Non-pigmented ciliary epithelial cell (primary cell): Measurements from ENCODE around the gene SECISBP2L.
A peak's percentile ranks its signal among the peaks of the same experiment; 100 is the strongest.
"Not testable (repeated sequence)": the region's sequence is repeated elsewhere in the genome, so short reads cannot be mapped to it uniquely, and the experiment has no call there.

ENCODE experiments used
- DNase-seq: peaks from one replicate; pipeline ENCODE4 v3.0.0-alpha.2; 2010; ENCODE audit warnings: low read depth

SECISBP2L gene

GRCh38 chr15:48992545-48992944 is 53.7 kb downstream of the SECISBP2L start:
- no peak for DNase-seq

- DNase-seq: no peak
These were observed 54.1 kb downstream of the SECISBP2L start for GRCh38 chr15:48992096-48992495.

GRCh38 chr15:48989170-48989569 is 57.1 kb downstream of the SECISBP2L start:
- DNase-seq: no peak

- no peak for DNase-seq
These were observed 59.1 kb downstream of the SECISBP2L start for GRCh38 chr15:48987142-48987541.

GRCh38 chr15:48986240-48986639 is 60.0 kb downstream of the SECISBP2L start:
- DNase-seq: no peak

- no peak for DNase-seq
These were observed 60.7 kb downstream of the SECISBP2L start for GRCh38 chr15:48985516-48985915.

GRCh38 chr15:48984811-48985352 is 61.4 kb downstream of the SECISBP2L start:
- no peak for DNase-seq

GRCh38 chr15:48984021-48984710 is 62.1 kb downstream of the SECISBP2L start:
- DNase-seq: no peak

- DNase-seq: no peak
These were observed 62.9 kb downstream of the SECISBP2L start for GRCh38 chr15:48983300-48983699.

GRCh38 chr15:48981941-48982340 is 64.3 kb downstream of the SECISBP2L start:
- DNase-seq: no peak

- DNase-seq: no peak
These were observed 67.6 kb downstream of the SECISBP2L start for GRCh38 chr15:48978638-48979037.

GRCh38 chr15:48976444-48977088 is 69.7 kb downstream of the SECISBP2L start:
- DNase-seq: no peak

- DNase-seq: no peak
These were observed 70.5 kb downstream of the SECISBP2L start for GRCh38 chr15:48975472-48976419.

- DNase-seq: no peak
These were observed 71.4 kb downstream of the SECISBP2L start for GRCh38 chr15:48974882-48975281.

GRCh38 chr15:48972750-48973503 is 73.3 kb downstream of the SECISBP2L start:
- no peak for DNase-seq

GRCh38 chr15:48970926-48971325 is 75.3 kb downstream of the SECISBP2L start:
- DNase-seq: not testable (repeated sequence)

- DNase-seq: no peak
These were observed 78.2 kb downstream of the SECISBP2L start for GRCh38 chr15:48968066-48968465.

- DNase-seq: no peak
These were observed 78.9 kb downstream of the SECISBP2L start for GRCh38 chr15:48967336-48967735.

GRCh38 chr15:48966595-48967301 is 79.5 kb downstream of the SECISBP2L start:
- peak; percentile 67 for DNase-seq

GRCh38 chr15:48965972-48966371 is 80.3 kb downstream of the SECISBP2L start:
- DNase-seq: no peak

- no peak for DNase-seq
These were observed 81.3 kb downstream of the SECISBP2L start for GRCh38 chr15:48964898-48965297.
